GM10266 (cell line): Measurements from ENCODE around the gene FNIP1.

Experiments
- DNase-seq: peaks from one replicate; pipeline ENCODE4 v3.0.0; 2012; ENCODE audit errors: extremely low spot score
- CTCF ChIP-seq: IDR thresholded peaks from 2 replicates; pipeline ENCODE4 v1.5.1; 2012; ENCODE audit warnings: mild to moderate bottlenecking, low read depth; ENCODE audit not compliant: control insufficient read depth, insufficient read depth; ENCODE audit errors: missing control alignments

The FNIP1 gene

GRCh38 chr5:131818001-131818724 is 21.3 kb upstream of the FNIP1 start:
- DNase-seq, result no peak
- no peak for TF ChIP-seq CTCF

GRCh38 chr5:131814990-131815389 is 18.2 kb upstream of the FNIP1 start:
- DNase-seq, result no peak
- no peak for TF ChIP-seq CTCF

GRCh38 chr5:131812371-131813160 is 15.7 kb upstream of the FNIP1 start:
- DNase-seq, result no peak
- TF ChIP-seq CTCF, result no peak

- DNase-seq, result peak; percentile 48
Measured at GRCh38 chr5:131810510-131811249, 13.9 kb upstream of the FNIP1 start.

GRCh38 chr5:131795879-131796792 is 681 bp downstream of the FNIP1 start:
- no peak for TF ChIP-seq CTCF
- peak; percentile 31 for DNase-seq

More at GRCh38 chr5:131810510-131811249, 13.9 kb upstream of the FNIP1 start:
- TF ChIP-seq CTCF, result peak; percentile 45

- TF ChIP-seq CTCF, result no peak
- peak; percentile 30 for DNase-seq
Measured at GRCh38 chr5:131795228-131795627, 1.6 kb downstream of the FNIP1 start.
